ENCODE results near the gene PGAP6. TPM values are rescaled to one million over a fixed set of nuclear protein-coding genes. Genes with fewer than 3 reads are reported as not detected.
"Not testable (repeated sequence)": the region's sequence is repeated elsewhere in the genome, so short reads cannot be mapped to it uniquely, and the experiment has no call there.

The PGAP6 gene
- total RNA-seq, 4 donors from 2014 or later: 10.6 to 36.2 (median 12.8) TPM

DNA sequence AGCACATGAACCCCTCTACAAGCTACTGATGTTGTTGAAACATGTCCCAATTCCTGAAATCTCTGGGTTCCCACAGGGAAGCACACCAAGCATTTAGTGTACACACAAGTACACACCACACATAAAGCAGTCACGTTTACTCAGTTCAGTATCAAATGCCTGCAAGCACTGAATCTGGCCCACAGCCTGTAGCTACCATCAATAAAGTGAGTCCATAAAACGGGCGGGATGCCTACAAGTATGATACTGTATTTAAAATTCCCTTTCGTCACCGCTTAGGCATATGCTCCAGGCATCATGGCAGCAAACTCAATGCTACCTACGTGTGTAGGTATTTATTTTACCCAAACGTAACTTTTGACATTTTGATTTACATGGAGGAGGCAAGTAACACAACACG lies 31.6 kb downstream of the PGAP6 start:
- Histone ChIP-seq H3K27me3 (no peaks in the 10 kb centered on the region), H3K9me3 (no peaks in the 10 kb centered on the region), H3K4me3 (no peak overlapping the region), H3K27ac (no peak overlapping the region), H3K4me1 (peaks cover 0 to 6% of the 10 kb centered on the region in 2 donors), H3K36me3 (no peaks in the 10 kb centered on the region)
- TF ChIP-seq, protein P1, sequence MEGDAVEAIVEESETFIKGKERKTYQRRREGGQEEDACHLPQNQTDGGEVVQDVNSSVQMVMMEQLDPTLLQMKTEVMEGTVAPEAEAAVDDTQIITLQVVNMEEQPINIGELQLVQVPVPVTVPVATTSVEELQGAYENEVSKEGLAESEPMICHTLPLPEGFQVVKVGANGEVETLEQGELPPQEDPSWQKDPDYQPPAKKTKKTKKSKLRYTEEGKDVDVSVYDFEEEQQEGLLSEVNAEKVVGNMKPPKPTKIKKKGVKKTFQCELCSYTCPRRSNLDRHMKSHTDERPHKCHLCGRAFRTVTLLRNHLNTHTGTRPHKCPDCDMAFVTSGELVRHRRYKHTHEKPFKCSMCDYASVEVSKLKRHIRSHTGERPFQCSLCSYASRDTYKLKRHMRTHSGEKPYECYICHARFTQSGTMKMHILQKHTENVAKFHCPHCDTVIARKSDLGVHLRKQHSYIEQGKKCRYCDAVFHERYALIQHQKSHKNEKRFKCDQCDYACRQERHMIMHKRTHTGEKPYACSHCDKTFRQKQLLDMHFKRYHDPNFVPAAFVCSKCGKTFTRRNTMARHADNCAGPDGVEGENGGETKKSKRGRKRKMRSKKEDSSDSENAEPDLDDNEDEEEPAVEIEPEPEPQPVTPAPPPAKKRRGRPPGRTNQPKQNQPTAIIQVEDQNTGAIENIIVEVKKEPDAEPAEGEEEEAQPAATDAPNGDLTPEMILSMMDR (IDR thresholded peaks at IDR 0.05): no peak
- TF ChIP-seq POLR2A (IDR thresholded peaks at IDR 0.05): no peak
- intact Hi-C loops (cut with DNase I; ENCODE audit: low total_unique reads): no loop called here
- no peak for DNase-seq

DNA sequence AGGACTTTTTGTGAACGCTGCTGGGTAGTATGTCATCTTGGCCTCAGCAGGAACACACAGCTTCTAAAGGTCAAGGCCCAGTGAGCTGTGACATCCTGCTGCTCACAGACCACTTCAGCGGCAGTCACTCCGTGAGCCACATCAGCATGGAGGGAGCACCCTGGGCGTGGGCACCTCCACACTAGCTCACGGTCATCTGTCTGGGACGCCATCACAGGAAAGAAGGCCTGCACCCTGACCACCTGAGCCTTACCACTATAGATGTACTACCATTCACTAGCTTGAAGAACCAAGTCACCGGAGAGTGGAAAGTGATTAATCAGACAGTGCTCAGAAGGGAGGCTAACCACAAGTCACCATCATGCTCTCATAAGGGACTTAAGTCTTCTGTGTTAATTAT lies 32.6 kb downstream of the PGAP6 start:
- Histone ChIP-seq H3K27me3 (no peaks in the 10 kb centered on the region), H3K9me3 (no peaks in the 10 kb centered on the region), H3K36me3 (no peaks in the 10 kb centered on the region), H3K27ac (no peak overlapping the region), H3K4me3 (no peak overlapping the region), H3K4me1 (peaks cover 0 to 6% of the 10 kb centered on the region in 2 donors)
- TF ChIP-seq, protein P1 (IDR thresholded peaks at IDR 0.05): no peak
- TF ChIP-seq POLR2A (IDR thresholded peaks at IDR 0.05): no peak
- intact Hi-C loops (cut with DNase I; ENCODE audit: low total_unique reads): loop anchor here (10.0 kb wide), 1 partner anchor 64 kb away; the partner anchor contains the start of genes ARHGDIG and PDIA2
- DNase-seq: no peak

DNA sequence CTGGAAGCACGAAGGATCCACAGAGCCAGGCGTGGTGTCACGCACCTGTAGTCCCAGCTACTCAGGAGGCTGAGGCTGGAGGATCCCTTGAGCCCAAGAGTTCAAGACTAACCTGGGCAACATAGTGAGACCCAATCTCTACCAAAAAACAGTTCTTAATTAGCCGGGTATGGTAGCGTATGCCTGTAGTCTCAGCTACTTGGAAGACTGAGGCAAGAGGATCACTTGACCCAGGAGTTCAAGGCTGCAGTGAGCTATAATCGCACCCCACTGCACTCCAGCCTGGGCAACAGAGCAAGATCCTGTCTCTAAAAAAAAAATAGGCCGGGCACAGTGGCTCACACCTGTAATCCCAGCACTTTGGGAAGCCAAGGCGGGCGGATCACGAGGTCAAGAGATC lies 33.3 kb downstream of the PGAP6 start:
- intact Hi-C loops (cut with DNase I; ENCODE audit: low total_unique reads): loop anchor here (10.0 kb wide), 1 partner anchor 64 kb away; the partner anchor contains the start of genes ARHGDIG and PDIA2
- H3K4me3 ChIP-seq: not testable (repeated sequence)

DNA sequence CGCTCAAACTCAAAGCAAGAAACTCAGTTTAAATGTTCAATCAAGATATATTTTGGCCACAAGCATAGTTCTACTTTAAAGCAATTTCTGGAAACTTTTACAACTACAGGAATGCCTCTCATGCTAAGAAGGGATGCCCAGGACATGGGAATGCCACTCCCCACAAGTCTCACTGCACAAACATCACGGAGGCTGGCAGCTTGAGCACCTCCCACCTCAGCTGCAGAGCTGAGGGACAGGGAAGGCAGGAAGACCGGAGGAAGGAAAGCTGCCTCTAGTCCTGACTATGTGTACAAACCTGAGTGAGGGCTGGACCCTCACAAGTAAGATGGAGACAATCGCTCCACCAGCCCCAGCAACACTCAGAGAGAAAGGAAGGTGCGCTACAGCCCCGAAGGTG lies 34.6 kb downstream of the PGAP6 start:
- TF ChIP-seq POLR2A (IDR thresholded peaks at IDR 0.05): no peak
- TF ChIP-seq, protein P1 (IDR thresholded peaks at IDR 0.05): no peak
- intact Hi-C loops (cut with DNase I; ENCODE audit: low total_unique reads): loop anchor here (10.0 kb wide), 1 partner anchor 62 kb away; the partner anchor contains the start of genes ARHGDIG and PDIA2
- H3K27me3 ChIP-seq: no peaks in the 10 kb centered on the region
- H3K4me1 ChIP-seq: peaks cover 0 to 6% of the 10 kb centered on the region in 2 donors
- no peaks in the 10 kb centered on the region for H3K9me3 ChIP-seq
- no peak overlapping the region for H3K4me3 ChIP-seq
- no peak overlapping the region for H3K27ac ChIP-seq
- no peak for DNase-seq
- no peaks in the 10 kb centered on the region for H3K36me3 ChIP-seq

More for the DNA sequence above, 33.3 kb downstream of the PGAP6 start:
- not testable (repeated sequence) for DNase-seq, H3K27me3 ChIP-seq, H3K4me1 ChIP-seq, H3K27ac ChIP-seq, H3K9me3 ChIP-seq, H3K36me3 ChIP-seq

DNA sequence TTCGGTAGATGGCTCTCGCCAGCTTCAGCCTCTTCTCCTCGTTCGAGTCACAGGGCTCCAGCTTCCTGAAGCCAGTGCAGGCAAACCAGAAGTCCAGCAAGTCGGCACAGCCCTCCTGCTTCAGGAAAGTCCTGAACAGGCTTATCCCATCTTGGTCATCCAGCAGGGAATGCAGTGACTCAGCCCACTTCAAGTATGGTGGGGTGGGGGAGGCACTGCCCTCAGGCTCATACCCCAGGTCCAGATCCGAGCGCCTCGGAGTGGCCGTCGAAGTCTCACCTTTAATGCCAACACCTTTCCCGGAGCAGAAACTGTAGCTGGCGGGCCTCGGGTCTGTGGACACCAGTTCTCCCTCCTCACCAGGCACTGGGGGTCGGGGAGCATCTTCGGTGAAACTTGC lies 35.2 kb downstream of the PGAP6 start:
- Histone ChIP-seq H3K4me1 (peaks cover 0 to 5% of the 10 kb centered on the region in 2 donors), H3K4me3 (no peak overlapping the region), H3K9me3 (no peaks in the 10 kb centered on the region), H3K27ac (no peak overlapping the region), H3K36me3 (no peaks in the 10 kb centered on the region), H3K27me3 (no peaks in the 10 kb centered on the region)
- intact Hi-C loops (cut with DNase I; ENCODE audit: low total_unique reads): loop anchor here (10.0 kb wide), 1 partner anchor 62 kb away; the partner anchor contains the start of genes ARHGDIG and PDIA2
- DNase-seq: no peak
- TF ChIP-seq POLR2A (IDR thresholded peaks at IDR 0.05): no peak
- TF ChIP-seq, protein P1 (IDR thresholded peaks at IDR 0.05): no peak

DNA sequence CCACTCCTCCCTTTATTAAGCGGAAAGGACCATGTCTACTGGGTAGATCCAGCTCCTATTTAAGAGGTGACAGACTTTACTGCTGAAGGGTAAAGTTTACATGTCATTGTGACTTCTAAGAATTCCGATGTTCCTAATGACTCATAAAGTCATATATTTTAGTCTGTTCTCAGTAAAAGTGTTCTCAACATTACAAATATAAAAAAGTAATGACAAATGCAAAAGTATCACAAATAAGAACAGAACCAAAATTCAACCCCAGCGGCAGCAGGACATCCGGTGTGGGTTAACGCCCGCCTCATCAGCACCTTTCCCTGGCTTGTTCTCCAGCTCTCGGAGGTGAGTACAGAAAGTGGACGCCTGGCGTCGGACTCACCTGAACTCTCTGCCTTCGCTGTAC lies 36.0 kb downstream of the PGAP6 start:
- no peaks in the 10 kb centered on the region for H3K36me3 ChIP-seq
- H3K9me3 ChIP-seq: no peaks in the 10 kb centered on the region
- H3K4me3 ChIP-seq: no peak overlapping the region
- intact Hi-C loops (cut with DNase I; ENCODE audit: low total_unique reads): loop anchor here (10.0 kb wide), 1 partner anchor 61 kb away; the partner anchor contains the start of genes ARHGDIG and PDIA2
- no peak overlapping the region for H3K27ac ChIP-seq
- no peak for DNase-seq
- H3K27me3 ChIP-seq: no peaks in the 10 kb centered on the region
- no peaks in the 10 kb centered on the region for H3K4me1 ChIP-seq
- TF ChIP-seq, protein P1 (IDR thresholded peaks at IDR 0.05): no peak
- no peak for TF ChIP-seq POLR2A (IDR thresholded peaks at IDR 0.05)
